Aorta (tissue), 5 donors: ENCODE results near the gene APIP. TPM values are rescaled to one million over a fixed set of nuclear protein-coding genes. Genes with fewer than 3 reads are reported as not detected.

Source experiments
- ATAC-seq: fragments of 200-7000 bp; cut with Tn5 transposase; one replicate; pipeline ENCODE4 v1.9.1; 2022; ENCODE audit warnings: moderate library complexity; ENCODE audit not compliant: low FRiP score
- DNase-seq, 2 donors: peaks; one replicate each; pipeline ENCODE4 v3.0.0-alpha.2; 2020
- H3K27ac ChIP-seq, 2 donors: one replicate each; pipeline ENCODE4 v1.5.1; 2013; ENCODE audit warnings: low read length in 2 of 2, mild to moderate bottlenecking in 2 of 2, moderate library complexity in 2 of 2, control low read depth in 1 of 2, inconsistent platforms in 1 of 2, low read depth in 1 of 2
- H3K27me3 ChIP-seq, 2 donors: one replicate each; pipeline ENCODE4 v1.6.1; 2013; ENCODE audit warnings: control low read depth in 1 of 2, low read length in 1 of 2, mild to moderate bottlenecking in 1 of 2, moderate library complexity in 1 of 2; ENCODE audit not compliant: insufficient read depth in 2 of 2, control insufficient read depth in 1 of 2
- H3K36me3 ChIP-seq, 2 donors: one replicate each; pipeline ENCODE4 v1.6.1; 2013; ENCODE audit warnings: control low read depth in 1 of 2, low read length in 1 of 2, mild to moderate bottlenecking in 1 of 2; ENCODE audit not compliant: insufficient read depth in 2 of 2, control insufficient read depth in 1 of 2
- H3K4me1 ChIP-seq, 2 donors: one replicate each; pipeline ENCODE4 v1.6.1; 2013; ENCODE audit warnings: low read length in 2 of 2, control low read depth in 1 of 2, mild to moderate bottlenecking in 1 of 2, moderate library complexity in 1 of 2; ENCODE audit not compliant: insufficient read depth in 2 of 2, control insufficient read depth in 1 of 2
- H3K4me3 ChIP-seq, 2 donors: one replicate each; pipeline ENCODE4 v1.5.1; 2013; ENCODE audit warnings: low read length in 2 of 2, control low read depth in 1 of 2, mild to moderate bottlenecking in 1 of 2
- H3K9me3 ChIP-seq: one replicate; pipeline ENCODE4 v1.6.1; 2013; ENCODE audit warnings: mild to moderate bottlenecking, low read length; ENCODE audit not compliant: control insufficient read depth
- WGBS, 2 donors: extraction: QIAGEN DNeasy Blood & Tissue Kit; methylation state at CpG; one replicate each; pipeline ENCODE4 v1.1.7; 2013; 5-methylcytosine and 5-hydroxymethylcytosine counted together
- intact Hi-C, 2 donors: fragments of 100-400 bp; cut with DNase I; formaldehyde crosslinking; loops; one replicate each; pipeline versions ENCODE4 v1.14.2 to v1.15.0; 2022
- polyA plus RNA-seq, 2 donors: library from polyadenylated mRNA; stranded (reverse); fragments of 200-250 nt; gene quantifications; one replicate each; pipeline ENCODE4 v1.2.3, GENCODE V29; 2013
- total RNA-seq, 2 donors: library from RNA; stranded (reverse); fragmentation: NEBNext Ultra II Directional; extraction: Animal tissue kit (Norgen Biotek cat#: 25700); gene quantifications; one replicate each; pipeline ENCODE4 v1.2.1, GENCODE V29; 2021
- donor health status: healthy with polysubstance abuse.
- donor health status: Bipolar disorder and iron deficiency.
- donor health status: DM: no; HTN: no; CAD: no.
- donor health status: DM: no; HTN: no; CAD: no.
- donor health status: DM: yes; HTN: yes; CAD: no.

APIP gene
- total and polyA plus RNA-seq, 4 donors = 20.0 to 26.0 (median 25.2) TPM

GRCh38 chr11:34865261-34865660 is 50.9 kb downstream of the APIP start:
- intact Hi-C loops = no loop called here
- H3K4me1 ChIP-seq = no peaks in the 10 kb centered on the region
- no peak for ATAC-seq
- DNase-seq = no peak
- no peak overlapping the region for H3K4me3 ChIP-seq
- H3K27me3 ChIP-seq = no peaks in the 10 kb centered on the region
- no peak overlapping the region for H3K27ac ChIP-seq
- H3K9me3 ChIP-seq = no peaks in the 10 kb centered on the region
- WGBS, 2 donors = 94 to 95% methylated on average over 3 of the region's 3 CpGs
- no peaks in the 10 kb centered on the region for H3K36me3 ChIP-seq

- no peak for ATAC-seq
- no peak for DNase-seq
- 83% methylated on average over 2 of the region's 2 CpGs for WGBS, 2 donors
- intact Hi-C loops = no loop called here
- no peaks in the 10 kb centered on the region for H3K4me1 ChIP-seq
- H3K4me3 ChIP-seq = no peak overlapping the region
- H3K36me3 ChIP-seq = no peaks in the 10 kb centered on the region
- no peaks in the 10 kb centered on the region for H3K9me3 ChIP-seq
- H3K27me3 ChIP-seq = no peaks in the 10 kb centered on the region
- H3K27ac ChIP-seq = no peak overlapping the region
Measured at GRCh38 chr11:34864424-34864823, 51.8 kb downstream of the APIP start.

GRCh38 chr11:34863048-34863447 is 53.1 kb downstream of the APIP start:
- Histone ChIP-seq H3K27me3 (no peaks in the 10 kb centered on the region), H3K4me1 (no peaks in the 10 kb centered on the region), H3K36me3 (no peaks in the 10 kb centered on the region), H3K4me3 (no peak overlapping the region), H3K27ac (no peak overlapping the region), H3K9me3 (no peaks in the 10 kb centered on the region)
- DNase-seq (no peak), ATAC-seq (no peak)
- 39% methylated on average over 2 of the region's 2 CpGs for WGBS, 2 donors
- intact Hi-C loops = no loop called here

DNA sequence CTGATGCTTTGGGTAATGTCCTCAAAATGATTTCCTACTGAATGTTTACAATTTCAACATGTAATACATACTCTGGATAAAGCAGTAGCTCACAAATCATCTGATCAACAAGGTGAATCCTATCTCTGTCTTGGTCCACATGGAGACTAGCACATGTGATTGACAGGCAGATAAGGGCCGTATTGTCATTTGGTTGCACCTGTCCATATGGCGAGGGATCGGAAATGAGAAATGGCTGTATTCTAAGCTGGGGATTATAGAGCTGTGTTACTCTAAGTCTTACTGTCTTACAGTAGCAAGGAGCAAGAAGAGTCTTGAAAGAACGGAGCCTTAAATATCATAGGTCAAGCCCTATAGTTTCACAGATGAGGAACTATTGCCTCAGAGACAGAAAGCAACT is 55.7 kb downstream of the APIP start:
- Histone ChIP-seq H3K4me1 (no peaks in the 10 kb centered on the region), H3K9me3 (no peaks in the 10 kb centered on the region), H3K27me3 (no peaks in the 10 kb centered on the region), H3K4me3 (no peak overlapping the region), H3K27ac (no peak overlapping the region), H3K36me3 (no peaks in the 10 kb centered on the region)
- intact Hi-C loops = no loop called here
- ATAC-seq (no peak), DNase-seq (no peak)
- 89 to 90% methylated on average over 4 of the region's 4 CpGs for WGBS, 2 donors

DNA sequence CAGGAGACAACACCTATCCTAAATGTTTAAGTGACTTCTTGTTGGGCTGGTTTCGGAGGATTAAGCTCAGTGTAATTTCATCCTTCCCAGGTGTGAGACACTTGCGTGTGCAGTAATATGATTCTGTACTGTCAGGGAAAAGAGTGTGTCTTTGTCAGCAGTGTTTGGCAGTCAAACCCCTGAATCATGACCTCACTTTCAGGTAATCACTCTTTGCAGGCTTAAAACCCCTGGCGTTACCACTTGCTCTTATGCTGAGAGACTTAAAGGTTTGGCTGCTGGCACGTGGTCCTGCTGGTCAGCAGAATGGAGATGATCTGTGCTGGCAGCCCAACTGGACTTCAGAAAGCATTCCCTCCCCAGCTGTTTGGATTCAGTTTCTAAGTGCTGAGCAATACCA is 56.1 kb downstream of the APIP start:
- Histone ChIP-seq H3K9me3 (no peaks in the 10 kb centered on the region), H3K4me1 (no peaks in the 10 kb centered on the region), H3K36me3 (no peaks in the 10 kb centered on the region), H3K27me3 (no peaks in the 10 kb centered on the region), H3K27ac (no peak overlapping the region), H3K4me3 (no peak overlapping the region)
- ATAC-seq = no peak
- no peak for DNase-seq
- 65 to 74% methylated on average over 4 of the region's 4 CpGs for WGBS, 2 donors
- intact Hi-C loops = no loop called here

- ATAC-seq (no peak), DNase-seq (no peak)
- Histone ChIP-seq H3K27ac (no peak overlapping the region), H3K27me3 (no peaks in the 10 kb centered on the region), H3K9me3 (no peaks in the 10 kb centered on the region), H3K36me3 (no peaks in the 10 kb centered on the region), H3K4me1 (no peaks in the 10 kb centered on the region), H3K4me3 (no peak overlapping the region)
- WGBS, 2 donors = 45 to 58% methylated on average over 2 of the region's 2 CpGs
- intact Hi-C loops = no loop called here
Measured at GRCh38 chr11:34859496-34859895, 56.7 kb downstream of the APIP start.

GRCh38 chr11:34857463-34857862 is 58.7 kb downstream of the APIP start:
- 40 to 61% methylated on average over 2 of the region's 2 CpGs for WGBS, 2 donors
- Histone ChIP-seq H3K36me3 (no peaks in the 10 kb centered on the region), H3K9me3 (no peaks in the 10 kb centered on the region), H3K27ac (no peak overlapping the region), H3K4me3 (no peak overlapping the region), H3K4me1 (no peaks in the 10 kb centered on the region), H3K27me3 (no peaks in the 10 kb centered on the region)
- intact Hi-C loops = no loop called here
- ATAC-seq = no peak
- no peak for DNase-seq

DNA sequence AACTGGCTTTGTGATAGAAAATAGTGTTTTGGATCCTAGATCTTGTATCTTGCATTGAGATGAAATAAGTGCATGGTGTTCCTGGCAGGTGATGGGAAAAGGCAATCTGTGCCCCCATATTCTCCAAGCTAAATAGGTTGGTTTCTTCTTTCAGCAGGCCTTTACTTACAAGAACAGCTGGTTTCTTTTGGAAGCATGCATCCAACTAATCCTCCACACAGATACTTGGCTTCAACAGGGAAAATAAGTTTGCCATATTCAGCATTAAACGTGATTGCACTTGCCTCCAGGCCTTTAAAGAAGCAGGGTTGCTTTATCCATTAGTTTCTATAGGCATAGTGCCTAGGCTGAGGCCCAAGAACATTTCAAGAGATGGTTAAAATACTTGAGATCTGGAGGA is 59.9 kb downstream of the APIP start:
- intact Hi-C loops = no loop called here
- DNase-seq (no peak), ATAC-seq (no peak)
- H3K9me3 ChIP-seq = no peaks in the 10 kb centered on the region
- H3K4me3 ChIP-seq = no peak overlapping the region
- H3K36me3 ChIP-seq = no peaks in the 10 kb centered on the region
- no peak overlapping the region for H3K27ac ChIP-seq
- H3K27me3 ChIP-seq = no peaks in the 10 kb centered on the region
- no peaks in the 10 kb centered on the region for H3K4me1 ChIP-seq
- WGBS, 2 donors = 43 to 46% methylated on average over 1 of the region's 1 CpG

GRCh38 chr11:34855754-34856095 is 60.5 kb downstream of the APIP start:
- Histone ChIP-seq H3K4me3 (no peak overlapping the region), H3K9me3 (no peaks in the 10 kb centered on the region), H3K4me1 (no peaks in the 10 kb centered on the region), H3K27ac (no peak overlapping the region), H3K27me3 (no peaks in the 10 kb centered on the region), H3K36me3 (no peaks in the 10 kb centered on the region)
- WGBS, 2 donors = 73 to 78% methylated on average over 3 of the region's 3 CpGs
- no peak for ATAC-seq
- no peak for DNase-seq
- intact Hi-C loops = no loop called here
